Mesenteric fat pad (tissue), 1 donor: Measurements from ENCODE around the gene TMOD4. TPM values are rescaled to one million over a fixed set of nuclear protein-coding genes. Genes with fewer than 3 reads are reported as not detected.

Experiments
- DNase-seq: peaks from one replicate; pipeline ENCODE4 v3.0.0-alpha.2; 2020; ENCODE audit warnings: low spot score
- total RNA-seq: library from RNA; stranded (reverse); fragmentation: NEBNext Ultra II Directional; extraction: Animal tissue kit (Norgen Biotek cat#: 25700); gene quantifications from one replicate; pipeline ENCODE4 v1.2.1, GENCODE V29; 2021
- donor health status: DM: yes; HTN: yes; CAD: no.

Gene TMOD4
- total RNA-seq, 1 donor from 2014 or later: not detected

DNA sequence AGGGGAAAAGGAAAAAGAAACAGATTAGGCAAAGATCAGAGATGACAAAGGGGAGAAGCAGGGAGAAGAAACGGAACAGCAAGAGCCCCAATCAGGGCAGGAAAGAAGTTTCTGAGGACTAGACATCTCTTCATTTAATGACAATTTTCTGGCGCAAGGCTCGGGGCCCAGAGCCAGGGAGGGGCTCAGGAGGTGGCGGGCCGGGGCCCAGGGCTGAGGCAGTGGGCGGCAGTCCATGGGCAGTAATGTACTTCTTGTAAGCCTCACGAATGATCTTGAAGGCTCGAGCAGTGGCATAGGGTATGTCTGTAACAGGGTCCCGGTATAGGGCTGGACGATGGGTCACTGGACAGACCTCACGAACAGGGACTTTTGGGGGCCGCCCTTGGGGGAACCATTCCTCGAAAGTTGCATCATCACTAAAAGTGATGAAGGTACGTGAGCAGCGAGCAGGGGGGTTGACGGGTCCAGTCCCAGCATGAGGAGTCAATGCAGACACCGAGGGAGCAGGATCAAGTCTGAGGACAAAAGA is 799 bp upstream of the TMOD4 start:
- peak; percentile 60 for DNase-seq

DNA sequence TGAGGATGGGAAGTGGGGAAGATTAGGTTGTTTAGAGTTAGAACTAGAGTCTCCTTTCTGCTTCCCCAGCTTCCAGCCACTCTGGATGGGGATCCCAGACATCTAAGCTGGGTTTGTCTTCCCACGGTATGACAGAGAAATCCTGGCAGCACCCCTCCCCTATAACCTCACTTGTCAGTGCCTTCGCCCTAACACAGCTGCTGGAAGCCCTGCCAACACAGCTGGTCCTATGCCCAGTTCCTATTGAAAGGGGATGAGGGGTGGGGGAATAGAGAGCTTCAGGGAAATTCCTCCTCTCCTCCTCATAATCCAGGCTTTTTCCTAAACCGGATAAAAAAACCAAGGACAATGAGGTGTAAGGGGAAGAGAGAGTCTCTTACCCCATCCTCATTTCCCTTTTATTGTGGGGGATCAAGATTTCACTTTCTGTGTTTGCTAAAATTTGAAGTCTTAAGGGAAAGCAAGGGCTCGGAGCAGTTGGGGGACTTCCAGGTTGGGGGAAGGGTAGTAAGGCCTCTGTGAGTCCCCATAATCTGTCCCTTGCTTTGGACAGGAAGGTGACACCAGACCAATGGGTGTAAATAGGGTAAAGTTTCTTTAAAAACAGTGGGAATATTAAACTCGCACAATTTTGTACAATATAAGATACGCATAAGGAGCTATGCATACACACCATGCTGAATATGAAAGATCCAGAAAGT is 590 bp downstream of the TMOD4 start:
- peak; percentile 2 for DNase-seq

DNA sequence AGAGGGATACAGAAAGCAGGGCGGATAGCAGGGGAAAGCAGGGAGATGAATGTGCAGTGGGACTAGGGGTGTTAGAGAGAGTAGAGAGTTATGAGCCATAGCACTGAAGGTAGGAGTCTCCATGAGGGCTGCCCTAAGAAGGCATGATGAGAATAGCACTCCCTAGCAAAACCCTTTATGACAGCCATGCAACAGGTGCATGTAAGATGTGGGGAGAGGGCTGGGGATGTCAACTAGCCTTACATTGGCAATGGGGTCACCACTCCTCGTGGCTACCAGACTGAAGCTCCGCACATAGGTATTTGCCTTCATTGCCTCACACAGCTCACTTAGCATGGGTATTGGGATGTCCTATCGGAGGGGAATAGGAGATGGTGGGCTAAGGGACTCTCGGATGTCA is 4.6 kb downstream of the TMOD4 start:
- DNase-seq: peak; percentile 11

DNA sequence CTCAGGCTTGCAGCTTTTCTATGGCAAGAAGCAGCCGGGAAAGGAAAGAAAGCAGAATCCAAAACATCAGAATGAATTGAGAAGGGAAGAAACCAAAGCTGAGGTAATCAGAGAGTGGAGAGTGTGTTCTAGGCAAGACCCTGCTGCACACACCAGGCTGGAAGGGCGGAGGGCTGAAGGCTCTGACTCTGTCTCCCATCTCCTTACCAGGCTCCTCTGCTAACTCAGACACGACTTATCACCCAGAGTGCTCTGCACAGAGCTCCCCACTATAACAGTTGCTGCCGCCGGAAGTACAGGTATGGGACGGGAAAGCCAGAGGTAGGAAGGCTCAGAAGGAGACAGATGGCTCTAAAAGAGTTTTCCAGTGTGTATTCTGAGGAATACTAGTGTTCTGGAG is 8.7 kb downstream of the TMOD4 start:
- DNase-seq: no peak

DNA sequence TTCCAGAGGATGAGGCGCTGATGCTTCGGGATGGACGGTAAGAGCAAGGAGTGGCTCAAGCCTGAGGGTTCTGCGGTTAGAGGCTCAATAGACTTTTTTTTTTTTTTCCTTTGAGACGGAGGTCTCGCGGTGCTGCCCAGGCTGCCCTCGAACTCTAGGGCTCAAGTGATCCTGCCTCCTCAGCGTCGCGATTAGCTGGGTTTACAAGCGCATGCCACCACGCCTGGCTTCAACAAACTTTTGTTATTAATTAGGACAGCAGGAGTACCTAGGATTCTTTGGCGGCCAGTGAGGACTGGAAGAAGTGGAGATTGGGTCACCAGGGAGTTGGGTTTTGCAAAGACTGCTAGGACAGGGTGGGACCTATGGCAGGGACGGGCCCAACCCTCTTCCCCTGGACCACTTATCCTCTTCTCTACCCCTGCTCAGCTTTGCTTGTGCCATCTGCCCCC is 9.2 kb downstream of the TMOD4 start:
- DNase-seq: no peak

DNA sequence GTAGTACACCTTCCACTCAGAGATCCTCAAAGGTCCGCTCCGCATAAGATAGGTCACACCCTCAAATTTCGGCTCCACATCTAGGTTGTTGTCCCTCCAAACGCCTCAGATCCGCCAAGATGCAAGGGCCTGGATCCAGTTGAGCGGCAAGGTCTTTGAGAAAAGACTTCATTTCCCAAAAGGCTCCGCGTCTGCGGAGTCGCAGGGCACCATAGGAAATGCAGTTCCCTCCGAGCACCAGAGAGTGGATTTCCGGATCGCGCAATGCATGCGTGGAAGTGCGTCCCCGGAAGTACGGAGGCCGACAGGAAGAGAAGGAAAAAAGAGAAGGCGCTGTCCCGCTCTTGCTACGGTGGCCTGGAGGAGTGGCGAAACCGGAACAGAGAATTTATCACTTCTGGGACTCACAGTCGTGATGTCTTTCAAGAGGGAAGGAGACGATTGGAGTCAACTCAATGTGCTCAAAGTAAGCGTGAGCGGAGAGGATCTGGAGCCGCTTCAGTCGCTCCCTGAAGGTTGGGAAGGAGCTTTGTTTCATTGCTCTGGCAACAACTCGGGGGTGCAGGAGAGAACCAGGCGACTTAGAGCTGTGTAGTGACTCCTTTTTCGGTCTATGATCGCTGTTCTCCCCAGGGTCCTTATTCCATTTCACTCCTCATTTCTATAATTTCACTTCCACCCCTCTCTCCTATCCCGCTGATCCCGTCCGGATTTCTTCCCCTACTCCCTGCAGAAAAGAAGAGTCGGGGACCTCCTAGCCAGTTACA is 9.9 kb downstream of the TMOD4 start, which contains the start of the genes LYSMD1 and SCNM1:
LYSMD1 (minus strand) TSS at position 165 of the 767 bp plus-strand sequence. CDS start 644 bp downstream, outside the sequence.
SCNM1 (plus strand) TSS at position 407 of the 767 bp plus-strand sequence; CDS start at position 416, 9 bp downstream.
- DNase-seq: peak; percentile 96

DNA sequence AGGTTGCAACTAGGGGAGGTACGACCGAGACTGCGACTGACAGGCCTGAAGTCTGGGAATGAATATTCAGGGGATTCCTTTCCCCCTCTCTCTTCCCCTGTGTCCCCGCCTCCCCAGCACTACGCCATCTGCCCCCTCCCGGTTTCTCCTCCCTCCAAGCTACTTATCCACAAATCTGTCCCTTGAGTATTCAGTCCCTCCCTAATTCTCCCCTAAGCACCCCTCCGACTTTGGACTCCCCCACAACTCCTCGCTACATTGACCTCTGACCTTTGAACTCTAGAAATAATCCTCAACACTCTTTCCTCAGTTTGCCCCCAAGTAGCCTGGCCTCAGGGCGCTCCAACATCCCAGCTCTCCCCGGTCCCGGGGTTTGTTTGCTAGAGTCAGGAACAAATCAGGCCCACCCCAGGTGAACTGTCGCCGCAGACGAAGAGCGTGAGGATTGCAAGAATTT is 10.5 kb downstream of the TMOD4 start:
- no peak for DNase-seq

DNA sequence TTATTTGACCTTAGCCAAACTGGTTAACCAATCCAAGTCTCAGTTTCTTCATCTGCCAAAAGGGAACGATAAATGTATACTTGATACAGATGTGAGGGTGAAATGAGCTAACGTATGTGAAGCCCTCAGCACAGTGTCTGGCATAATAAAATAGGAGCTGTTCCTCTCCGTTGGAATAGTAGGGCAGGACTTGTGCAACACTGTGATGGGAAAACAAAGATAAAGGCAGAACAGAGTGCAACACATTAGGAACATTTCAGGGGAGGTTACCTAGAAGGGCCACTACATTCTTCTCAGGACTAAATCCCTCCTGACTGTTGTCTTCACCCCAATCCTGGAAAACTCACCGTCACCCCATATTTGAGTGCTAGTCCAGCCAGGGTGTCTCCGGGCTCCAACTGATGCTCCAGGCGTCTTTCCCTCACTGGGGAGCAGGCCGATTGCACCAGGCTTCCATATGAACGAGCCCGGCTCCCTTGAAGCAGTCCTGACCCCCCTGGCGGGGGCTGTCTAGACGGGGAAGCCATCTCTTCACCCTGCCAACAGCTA is 11.0 kb downstream of the TMOD4 start:
- no peak for DNase-seq

DNA sequence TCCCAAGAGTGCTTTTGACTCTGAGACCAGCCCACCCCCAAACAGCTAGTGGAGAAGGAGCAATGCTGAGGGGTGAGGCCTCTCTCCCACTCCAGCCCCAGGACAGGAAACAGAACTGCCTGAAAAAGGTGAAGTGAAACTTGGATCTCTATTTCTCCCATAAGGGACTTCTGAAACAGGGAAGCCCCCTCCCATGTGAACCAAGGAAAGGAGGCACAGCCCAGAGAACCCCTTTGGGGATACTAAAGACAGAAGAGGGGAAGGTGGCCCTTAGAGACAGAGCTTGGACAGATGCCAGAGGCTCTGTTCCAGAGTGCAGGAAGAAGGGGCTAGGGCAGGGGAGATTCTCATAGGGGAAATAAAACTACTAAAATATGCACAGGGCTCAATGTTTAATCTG is 16.4 kb downstream of the TMOD4 start:
- DNase-seq: no peak

DNA sequence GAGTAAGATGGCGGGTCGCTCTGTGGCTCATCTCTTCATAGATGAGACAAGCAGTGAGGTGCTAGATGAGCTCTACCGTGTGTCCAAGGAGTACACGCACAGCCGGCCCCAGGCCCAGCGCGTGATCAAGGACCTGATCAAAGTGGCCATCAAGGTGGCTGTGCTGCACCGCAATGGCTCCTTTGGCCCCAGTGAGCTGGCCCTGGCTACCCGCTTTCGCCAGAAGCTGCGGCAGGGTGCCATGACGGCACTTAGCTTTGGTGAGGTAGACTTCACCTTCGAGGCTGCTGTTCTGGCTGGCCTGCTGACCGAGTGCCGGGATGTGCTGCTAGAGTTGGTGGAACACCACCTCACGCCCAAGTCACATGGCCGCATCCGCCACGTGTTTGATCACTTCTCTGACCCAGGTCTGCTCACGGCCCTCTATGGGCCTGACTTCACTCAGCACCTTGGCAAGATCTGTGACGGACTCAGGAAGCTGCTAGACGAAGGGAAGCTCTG is 17.0 kb downstream of the TMOD4 start:
- DNase-seq: no peak

DNA sequence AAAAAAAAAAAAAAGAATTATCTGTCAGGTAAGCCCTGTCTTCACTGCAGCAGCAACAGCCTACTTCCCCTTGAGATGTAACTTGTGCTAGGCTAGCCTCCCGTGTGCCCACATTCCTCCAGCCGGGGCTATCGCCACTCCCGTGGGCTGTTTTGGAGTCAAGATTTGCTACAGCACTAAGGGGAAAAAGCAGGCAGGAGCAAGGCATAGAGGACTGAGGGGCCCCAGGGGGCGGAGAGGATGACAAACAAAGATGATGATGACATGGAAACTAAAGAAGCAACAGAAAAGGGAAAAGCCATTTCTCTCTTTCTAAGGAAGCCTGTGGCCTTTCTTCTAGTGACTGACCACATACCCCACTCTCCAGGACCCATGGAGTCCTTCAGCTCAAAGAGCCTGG is 17.5 kb downstream of the TMOD4 start:
- no peak for DNase-seq

DNA sequence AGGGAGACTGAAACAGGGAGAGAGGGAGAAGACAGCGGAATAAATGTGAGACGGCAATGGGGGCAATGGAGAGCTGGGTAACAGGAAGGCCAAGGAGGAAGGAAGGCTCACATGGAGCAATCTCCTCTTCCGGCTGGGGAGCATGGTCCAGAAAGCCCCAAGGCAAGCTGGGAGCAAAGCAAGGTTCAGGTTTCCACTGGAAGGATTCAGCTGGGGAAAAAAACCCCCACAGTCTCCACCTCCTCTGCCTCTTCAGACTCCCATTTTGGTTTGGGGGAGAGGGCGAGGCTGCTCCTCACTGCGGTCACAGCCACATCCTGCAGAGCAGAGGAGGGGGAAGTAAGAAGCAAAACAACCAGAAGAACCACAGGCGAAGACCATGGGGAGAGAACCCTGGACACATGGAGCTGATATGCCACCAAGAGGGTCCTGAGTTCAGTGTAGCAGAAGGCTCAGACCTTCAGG is 18.7 kb downstream of the TMOD4 start:
- no peak for DNase-seq

DNA sequence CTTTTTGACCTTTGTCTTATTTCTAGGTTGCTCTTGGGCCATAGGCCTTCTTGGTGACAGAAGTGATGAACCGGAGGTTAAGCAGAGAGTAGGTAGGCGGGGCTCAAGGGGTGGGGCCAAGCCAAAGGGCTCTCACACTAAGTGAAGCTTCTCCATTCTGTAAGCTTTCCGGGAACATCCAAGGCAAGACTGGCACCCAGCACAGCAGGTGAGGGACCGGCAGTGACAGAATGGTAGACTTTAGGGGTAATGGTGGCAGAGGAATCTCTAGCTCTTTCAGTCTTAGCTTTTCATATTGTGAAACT is 19.3 kb downstream of the TMOD4 start, which contains the start of gene TNFAIP8L2:
TNFAIP8L2 (plus strand) TSS at position 135 of the 305 bp plus-strand sequence. CDS start 2,049 bp downstream, outside the sequence.
- DNase-seq: no peak

DNA sequence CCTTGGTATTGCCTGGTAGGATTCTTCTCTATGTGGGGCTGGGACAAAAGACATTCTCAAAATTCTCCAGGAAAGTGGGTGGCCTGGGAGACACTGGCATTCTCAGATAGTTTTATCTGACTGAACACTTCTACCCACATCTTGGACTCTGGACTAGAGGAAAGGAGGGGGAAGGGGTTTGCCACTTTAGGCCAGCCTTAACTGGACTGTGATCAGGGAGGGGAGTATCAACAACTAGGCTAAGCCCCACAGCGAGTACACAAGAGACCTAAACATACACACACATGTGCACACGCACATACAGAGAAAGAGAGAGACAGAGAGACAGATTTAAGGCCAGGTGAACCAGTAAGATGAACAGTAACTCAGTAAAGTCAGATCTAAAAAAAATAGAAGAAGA is 28.1 kb downstream of the TMOD4 start:
- no peak for DNase-seq

DNA sequence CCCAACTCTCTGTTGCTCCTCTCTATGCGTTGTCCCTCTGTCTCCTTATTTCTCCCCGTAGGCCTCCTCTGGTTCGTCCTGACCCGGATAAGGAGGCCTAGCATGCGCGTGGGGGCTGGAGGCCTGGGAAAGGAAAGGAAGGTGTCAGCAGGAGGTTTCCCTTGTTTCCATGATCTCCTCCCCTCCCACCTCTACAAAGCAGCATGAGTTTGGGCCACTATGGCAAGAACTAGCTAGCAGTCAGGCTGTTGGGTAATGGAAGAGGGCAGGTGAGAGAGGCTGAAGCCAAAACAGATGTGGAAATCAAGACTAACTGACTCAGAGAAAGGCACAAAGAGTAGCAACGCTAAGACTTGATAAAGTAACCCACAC is 28.7 kb downstream of the TMOD4 start:
- peak; percentile 65 for DNase-seq

DNA sequence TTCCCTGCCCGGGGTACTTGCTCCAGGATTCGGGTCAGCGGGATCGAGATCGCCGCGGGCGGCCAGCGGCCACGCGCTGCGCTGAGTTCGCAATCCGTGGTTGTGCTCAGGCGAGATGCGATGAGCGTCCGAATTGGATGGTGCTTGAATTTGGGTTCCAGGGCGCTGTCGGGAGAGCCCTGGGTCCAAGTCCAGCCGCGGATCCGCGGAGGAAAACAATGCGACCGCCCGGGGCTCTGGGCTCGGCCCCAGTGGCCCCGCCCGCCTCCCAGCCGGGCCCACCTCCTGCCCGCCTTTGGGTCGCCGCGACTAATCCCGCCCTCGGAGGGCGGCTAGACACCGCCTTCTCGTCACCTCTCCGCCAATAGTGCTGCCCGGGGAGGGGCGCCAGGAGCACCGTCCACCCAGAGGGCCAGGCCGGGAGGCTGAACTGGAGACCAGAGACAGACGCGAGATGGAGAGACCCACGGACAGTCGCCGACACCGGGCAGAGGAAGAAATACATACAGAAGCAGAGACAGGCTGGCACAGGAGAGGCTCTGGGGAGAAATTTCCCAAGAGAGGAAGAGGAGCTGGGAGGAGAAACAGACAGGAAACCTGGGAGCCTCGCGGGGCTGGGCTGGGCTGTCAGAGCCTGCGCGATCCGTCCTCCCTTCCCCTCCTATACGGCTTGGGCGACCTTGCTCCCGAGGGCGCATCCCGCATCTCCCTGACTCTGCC is 29.2 kb downstream of the TMOD4 start, which contains the start of gene SEMA6C:
SEMA6C (minus strand) TSS at position 220 of the 720 bp plus-strand sequence. CDS start 4,010 bp downstream, outside the sequence.
- peak; percentile 98 for DNase-seq

DNA sequence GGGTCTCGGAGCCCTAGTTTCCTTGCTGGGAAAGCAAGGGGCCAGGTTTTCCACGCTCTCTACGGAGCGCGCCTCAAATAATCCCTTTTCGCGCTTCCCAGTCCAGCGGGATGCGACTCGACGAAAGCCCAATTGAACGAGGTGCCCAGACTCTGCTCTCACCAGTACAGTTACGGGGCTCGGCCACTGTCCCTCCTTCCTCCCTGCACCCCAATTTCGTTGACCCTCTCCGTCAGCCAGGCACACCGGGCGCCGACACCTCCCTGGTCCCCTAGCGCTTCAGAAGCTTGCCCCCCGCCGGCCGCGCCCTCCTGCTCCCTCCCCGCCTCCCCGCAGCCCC is 29.7 kb downstream of the TMOD4 start:
- DNase-seq: no peak

DNA sequence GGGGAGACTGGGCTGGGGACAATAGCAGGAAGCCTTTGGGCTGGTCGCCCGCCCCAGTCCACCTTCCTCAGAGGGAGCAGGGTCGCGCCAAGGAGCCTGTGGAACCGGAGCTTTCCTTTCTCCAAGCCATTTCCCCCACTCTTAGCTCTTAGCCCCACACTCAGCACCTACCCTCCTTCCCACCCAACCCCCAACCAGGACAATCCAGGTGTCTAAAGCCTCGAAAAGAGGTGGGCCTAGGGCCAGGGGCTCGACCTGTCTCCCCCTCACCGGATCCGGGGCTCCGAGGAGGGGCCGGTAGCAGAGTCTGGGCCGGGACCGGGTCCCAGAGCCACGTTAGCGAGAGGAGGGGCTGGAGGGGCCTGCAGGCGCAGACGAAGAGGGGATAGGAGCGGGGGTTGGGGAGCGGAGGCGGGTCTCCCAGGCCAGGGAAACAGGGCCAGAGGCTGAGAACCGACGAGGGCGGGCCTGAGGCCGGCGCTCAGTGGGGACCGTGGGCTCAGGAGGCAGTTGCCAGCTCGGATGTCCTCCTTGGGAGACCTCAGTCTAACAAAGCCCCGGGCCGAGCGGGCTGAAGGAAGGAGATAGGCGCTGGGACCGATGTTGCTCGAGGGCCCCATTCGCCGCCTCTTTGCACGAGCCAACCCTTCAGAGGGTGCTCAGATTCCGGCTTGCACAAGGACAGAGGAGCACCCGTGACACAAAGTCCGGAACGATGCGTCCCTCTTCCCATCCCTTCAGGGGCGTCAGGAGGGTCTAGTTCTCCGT is 30.3 kb downstream of the TMOD4 start:
- no peak for DNase-seq

DNA sequence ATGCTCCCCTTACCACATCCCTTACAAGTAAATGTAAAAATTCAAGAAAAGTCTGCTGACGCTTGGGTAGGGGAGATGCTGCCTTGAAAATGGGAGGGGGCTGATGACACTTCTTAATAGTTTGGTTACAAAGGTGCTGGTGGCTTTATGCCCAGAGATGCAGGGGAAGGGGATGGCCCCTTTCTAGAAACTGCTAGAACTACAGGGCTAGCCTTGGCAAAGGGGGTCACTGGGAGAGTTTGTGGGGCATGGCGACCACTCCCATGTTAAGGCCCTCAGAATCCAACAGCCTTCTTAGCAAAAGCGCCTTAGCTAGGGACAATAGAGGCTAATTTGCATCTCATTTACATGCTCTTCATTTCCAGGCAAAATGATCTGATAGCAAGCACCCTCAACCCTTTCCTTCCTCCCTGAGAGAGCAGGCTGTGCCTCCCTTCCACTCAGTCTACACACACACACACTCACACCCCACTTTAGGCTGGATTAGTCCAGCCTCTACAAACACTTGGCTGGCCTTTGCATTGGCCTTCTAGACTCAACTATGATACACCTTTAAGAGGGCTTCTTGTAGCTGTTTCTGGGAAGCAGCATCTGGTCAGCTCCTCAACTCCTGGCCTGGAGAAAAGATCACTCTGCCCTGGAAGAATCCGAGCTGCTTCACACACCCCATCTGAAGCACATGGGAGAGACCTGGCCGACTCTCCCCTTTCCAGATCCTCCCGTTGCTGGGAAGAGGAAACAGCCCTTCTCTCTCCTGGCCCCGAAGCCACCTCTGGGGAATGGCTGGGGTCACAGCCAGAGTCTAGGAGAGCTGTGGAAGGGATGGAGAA is 31.1 kb downstream of the TMOD4 start:
- DNase-seq: no peak
